ENCODE results near the gene TNNI2. TPM values are rescaled to one million over a fixed set of nuclear protein-coding genes. Genes with fewer than 3 reads are reported as not detected.

The TNNI2 gene
- total RNA-seq, 1 experiment from 2014 or later, result not detected

GRCh38 chr11:1842149-1843097 lies 3.6 kb downstream of the TNNI2 start:
- H3K36me3 Mint-ChIP-seq (ENCODE audit: insufficient read depth in 1 of 3, low read depth in 3 of 3), result no peaks in the 10 kb centered on the region

More at GRCh38 chr11:1842149-1843097, 3.6 kb downstream of the TNNI2 start:
- no peak overlapping the region for H2BK15ac ChIP-seq (ENCODE audit: low read depth, low read length)
- DNase-seq, result no peak
- no peak overlapping the region for H4K8ac ChIP-seq (replicated peaks; ENCODE audit: insufficient read length, low read depth, low read length)
- no peaks in the 10 kb centered on the region for H3K23me2 ChIP-seq (ENCODE audit: insufficient read length, low read depth, low read length, poor library complexity, severe bottlenecking)
- H3K79me2 ChIP-seq (ENCODE audit: insufficient read depth, low read length), result no peaks in the 10 kb centered on the region
- no peak overlapping the region for H2BK12ac ChIP-seq (ENCODE audit: insufficient read length, low read depth, low read length)
- no peak overlapping the region for H3K14ac ChIP-seq (ENCODE audit: insufficient read depth, low read length)
- H3K79me1 ChIP-seq (ENCODE audit: insufficient read depth, low read depth, low read length, poor library complexity, severe bottlenecking), result no peaks in the 10 kb centered on the region
- H3K27ac ChIP-seq (ENCODE audit: insufficient read length, low read depth, low read length), result no peak overlapping the region
- no peak overlapping the region for H3K18ac ChIP-seq (ENCODE audit: insufficient read length, low read depth, low read length)
- no peak overlapping the region for H2BK5ac ChIP-seq (ENCODE audit: insufficient read length, low read length)
- H3K9ac ChIP-seq (ENCODE audit: extremely low read depth, insufficient read length, low read length), result no peak overlapping the region
- no peaks in the 10 kb centered on the region for H3K9me3 ChIP-seq (ENCODE audit: control insufficient read depth, low read depth, low read length)
- H2AFZ ChIP-seq (ENCODE audit: low read length), result no peak overlapping the region
- TF ChIP-seq, protein P1, sequence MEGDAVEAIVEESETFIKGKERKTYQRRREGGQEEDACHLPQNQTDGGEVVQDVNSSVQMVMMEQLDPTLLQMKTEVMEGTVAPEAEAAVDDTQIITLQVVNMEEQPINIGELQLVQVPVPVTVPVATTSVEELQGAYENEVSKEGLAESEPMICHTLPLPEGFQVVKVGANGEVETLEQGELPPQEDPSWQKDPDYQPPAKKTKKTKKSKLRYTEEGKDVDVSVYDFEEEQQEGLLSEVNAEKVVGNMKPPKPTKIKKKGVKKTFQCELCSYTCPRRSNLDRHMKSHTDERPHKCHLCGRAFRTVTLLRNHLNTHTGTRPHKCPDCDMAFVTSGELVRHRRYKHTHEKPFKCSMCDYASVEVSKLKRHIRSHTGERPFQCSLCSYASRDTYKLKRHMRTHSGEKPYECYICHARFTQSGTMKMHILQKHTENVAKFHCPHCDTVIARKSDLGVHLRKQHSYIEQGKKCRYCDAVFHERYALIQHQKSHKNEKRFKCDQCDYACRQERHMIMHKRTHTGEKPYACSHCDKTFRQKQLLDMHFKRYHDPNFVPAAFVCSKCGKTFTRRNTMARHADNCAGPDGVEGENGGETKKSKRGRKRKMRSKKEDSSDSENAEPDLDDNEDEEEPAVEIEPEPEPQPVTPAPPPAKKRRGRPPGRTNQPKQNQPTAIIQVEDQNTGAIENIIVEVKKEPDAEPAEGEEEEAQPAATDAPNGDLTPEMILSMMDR (conservative IDR thresholded peaks at IDR 0.05), result no peak
- no peak overlapping the region for H3K4me2 ChIP-seq (ENCODE audit: insufficient read depth, insufficient read length, low read length)
- Mint-ChIP-seq H3K27ac (no peak overlapping the region), H3K27me3 (ENCODE audit: low read depth) (peaks cover 16% of the 10 kb centered on the region), H3K9me3 (no peaks in the 10 kb centered on the region), H3K4me1 (peaks cover 0 to 4% of the 10 kb centered on the region in 2 experiments; a peak in 1 of 4 replicates), H3K4me3 (no peak overlapping the region)
- H2BK20ac ChIP-seq (ENCODE audit: low read depth, low read length, poor library complexity, severe bottlenecking), result no peak overlapping the region
- H3K4me1 ChIP-seq (ENCODE audit: insufficient read depth, low read length), result no peaks in the 10 kb centered on the region
- H3K4ac ChIP-seq (ENCODE audit: low read depth, low read length), result no peak overlapping the region
- H4K91ac ChIP-seq (ENCODE audit: insufficient read length, low read depth, low read length), result no peak overlapping the region
- H4K20me1 ChIP-seq (ENCODE audit: control insufficient read depth, insufficient read depth, insufficient read length), result no peaks in the 10 kb centered on the region
- no CpG with 5 or more reads among the region's 29 CpGs for WGBS (ENCODE audit: extremely low coverage, insufficient read length, low lambda C conversion rate)
- H3K56ac ChIP-seq (ENCODE audit: insufficient read length, low read depth, low read length), result no peak overlapping the region
- no peak overlapping the region for H4K5ac ChIP-seq (ENCODE audit: insufficient read length, low read depth, low read length)
- no peaks in the 10 kb centered on the region for H3K27me3 ChIP-seq (ENCODE audit: insufficient read depth, low read length)
- H2AK5ac ChIP-seq (ENCODE audit: insufficient read length, low read length), result no peak overlapping the region
- no peak overlapping the region for H3K23ac ChIP-seq (ENCODE audit: insufficient read length, low read depth, low read length)
- no peak overlapping the region for H2BK120ac ChIP-seq (ENCODE audit: low read depth, low read length, poor library complexity, severe bottlenecking)
- H3T11ph ChIP-seq (ENCODE audit: low read length), result no peak overlapping the region

All from H9 (cell line).